Sigmoid colon (tissue), 3 donors: Measurements from ENCODE around the gene TRIM40.

Experiments
- CTCF ChIP-seq, 4 experiments: fragments of 450-650 bp in 3 of 4; fragments of 200-600 bp in 1 of 4; IDR thresholded peaks; one replicate each; pipeline ENCODE4 v1.5.1; 2016 to 2019; ENCODE audit warnings: antibody characterized with exemption in 4 of 4, mild to moderate bottlenecking in 3 of 4, moderate library complexity in 2 of 4
- POLR2A ChIP-seq, 2 donors: fragments of 450-650 bp; IDR thresholded peaks; one replicate each; pipeline ENCODE4 v1.6.1; 2016; ENCODE audit warnings: antibody characterized with exemption in 2 of 2, mild to moderate bottlenecking in 2 of 2, moderate library complexity in 2 of 2

GRCh38 chr6:30091577-30092381, 44.2 kb upstream of the TRIM40 start:
- TF ChIP-seq POLR2A (IDR thresholded peaks at IDR 0.05) (no peak), CTCF (IDR thresholded peaks at IDR 0.05) (no peak)
